ENCODE results near the gene CCR9.
A peak's percentile ranks its signal among the peaks of the same experiment; 100 is the strongest.

CCR9 gene

GRCh38 chr3:45938043-45938435, 51.7 kb downstream of the CCR9 start:
- no peak for DNase-seq

GRCh38 chr3:45938864-45939263, 52.5 kb downstream of the CCR9 start:
- peak; percentile 93 to 95 (median 94) for DNase-seq

GRCh38 chr3:45939341-45939771, 53.0 kb downstream of the CCR9 start:
- peak in 2 of 4 experiments; percentile 2 to 7 for DNase-seq

- DNase-seq, result no peak
Observed at GRCh38 chr3:45940004-45940780, 53.8 kb downstream of the CCR9 start.

DNA sequence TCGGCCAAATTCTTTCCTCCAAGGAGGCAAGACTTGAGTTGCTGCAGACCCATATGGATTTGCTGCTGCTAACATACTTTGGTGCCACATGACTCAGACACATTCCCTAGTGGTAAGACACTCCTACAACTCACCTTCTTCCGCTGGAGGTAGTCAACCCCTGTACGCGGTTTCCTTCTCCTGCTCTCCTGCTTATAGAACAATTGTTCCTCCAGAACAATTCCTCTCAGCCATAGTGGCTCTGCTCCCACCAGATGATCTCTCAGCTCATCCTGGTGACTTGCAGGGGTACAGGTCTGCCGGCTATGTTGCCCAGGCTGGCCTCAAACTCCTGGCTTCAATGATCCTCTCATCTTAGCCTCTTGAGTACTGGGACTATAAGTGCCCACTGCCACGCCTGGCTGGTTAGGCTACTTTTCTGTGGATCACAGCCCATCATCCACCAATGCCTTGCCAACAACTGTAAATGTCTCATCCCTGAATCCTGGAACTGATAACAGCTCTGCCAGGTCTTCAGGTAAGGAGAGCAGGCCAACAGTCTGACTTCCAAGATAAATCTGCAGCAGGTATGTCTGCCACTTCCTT, 54.5 kb downstream of the CCR9 start:
- DNase-seq, result no peak

DNA sequence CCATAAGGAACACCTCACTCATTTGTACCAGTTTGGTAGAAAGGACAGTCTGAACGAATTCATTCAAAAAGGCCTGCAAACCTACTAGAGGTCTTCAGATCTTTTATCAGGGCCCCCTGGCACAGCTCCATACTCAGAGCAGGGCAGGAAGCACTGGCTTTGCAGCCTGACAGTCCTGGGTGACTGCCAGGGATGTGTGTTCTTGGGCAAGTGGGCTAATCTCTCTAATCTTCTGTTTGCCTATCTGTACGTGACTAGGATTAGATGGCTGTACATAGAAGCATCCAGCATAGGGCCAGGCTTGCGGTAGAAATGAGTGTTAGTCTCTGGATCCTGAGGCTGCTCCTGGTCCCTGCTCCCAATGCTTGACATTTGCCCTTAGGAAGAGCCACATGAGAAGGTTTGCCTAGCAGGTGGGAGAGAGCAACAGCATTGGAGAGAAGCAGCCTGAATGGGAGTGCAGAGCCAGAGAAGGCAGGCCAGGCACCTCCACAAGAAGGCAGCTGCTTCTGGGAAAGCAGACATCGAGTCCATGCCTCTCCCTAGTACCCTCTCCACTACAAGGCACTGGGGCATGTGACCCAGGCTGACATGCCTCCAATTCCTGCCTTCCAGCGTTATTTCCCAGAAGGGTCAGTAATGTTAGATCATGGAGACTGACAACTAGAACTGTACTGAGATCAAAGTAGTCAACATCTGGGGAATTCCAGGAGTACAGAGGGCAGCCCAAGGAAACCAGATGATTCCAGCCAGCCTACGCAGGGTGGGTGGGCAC, 55.9 kb downstream of the CCR9 start:
- no peak for DNase-seq

DNA sequence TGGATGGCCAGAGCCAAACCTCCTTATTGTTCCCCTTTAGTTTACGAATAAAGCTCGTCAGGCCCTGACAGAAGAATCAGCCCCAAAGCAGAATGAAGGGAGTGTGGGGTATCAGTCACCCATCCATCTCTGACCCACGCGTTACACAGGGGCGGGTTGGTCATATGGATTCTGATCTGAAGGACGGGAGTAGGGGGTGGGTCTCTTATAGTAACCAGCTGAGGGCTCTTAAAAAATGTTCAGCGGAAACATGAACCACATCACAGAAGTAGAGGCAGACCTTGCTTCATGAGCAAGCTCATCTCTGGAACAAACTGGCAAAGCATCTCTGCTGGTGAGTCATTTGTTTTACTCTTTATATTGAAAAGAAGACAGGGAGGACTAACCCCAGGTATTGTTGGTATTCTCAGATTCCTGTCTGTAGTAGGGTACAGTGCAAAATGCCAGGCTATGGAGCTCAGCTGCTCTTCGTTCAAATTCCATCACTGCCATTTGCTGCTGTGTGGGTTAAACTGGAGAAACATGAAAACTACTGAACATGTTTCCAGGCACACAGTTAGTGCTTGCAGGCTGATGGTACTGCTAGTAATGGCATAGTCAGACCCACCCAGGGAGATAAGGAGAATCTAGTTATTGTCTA, 57.0 kb downstream of the CCR9 start, which contains the start of gene CXCR6:
Gene CXCR6 (plus strand): TSS at position 258 of the 640 bp plus-strand sequence. CDS start 3,018 bp downstream, outside the sequence.
- DNase-seq, result no peak

DNA sequence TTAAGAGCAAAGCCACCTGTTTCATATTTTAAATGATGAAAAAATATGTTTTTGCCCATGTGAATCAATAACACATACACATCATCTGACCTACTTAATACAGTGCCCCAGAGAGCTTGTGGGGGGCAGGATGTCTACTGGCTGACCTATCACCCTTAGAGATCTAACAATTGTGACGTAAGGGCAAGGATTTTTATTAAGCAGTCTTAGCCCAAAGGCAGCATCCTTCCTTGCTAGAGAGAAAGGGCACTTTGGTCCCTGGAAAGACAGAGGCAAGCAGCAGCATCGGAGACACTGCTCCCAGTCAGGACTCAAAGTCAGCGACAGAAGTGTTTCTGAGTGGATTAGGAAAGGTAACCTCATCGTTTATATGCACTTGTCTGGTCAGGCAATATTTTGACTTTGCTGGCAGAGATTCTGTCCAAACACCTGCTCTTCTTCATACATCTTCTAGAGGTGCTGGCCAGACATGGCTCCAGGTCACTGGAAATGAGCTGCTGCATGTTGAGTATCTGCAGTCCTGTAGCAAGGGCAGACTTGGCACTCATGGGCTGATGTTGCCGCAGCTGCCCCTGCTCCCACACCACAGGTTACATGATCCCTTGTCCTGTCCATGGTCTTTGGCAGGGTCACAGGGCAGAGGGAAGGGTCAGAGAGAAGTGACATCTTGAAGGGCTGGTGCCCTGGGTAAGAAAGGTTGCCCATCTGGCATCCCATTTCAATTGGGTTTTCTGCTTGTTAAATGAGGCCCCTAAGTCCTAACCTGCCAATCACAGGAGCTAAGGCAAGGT, 58.7 kb downstream of the CCR9 start:
- no peak for DNase-seq

GRCh38 chr3:45946307-45946706, 60.0 kb downstream of the CCR9 start:
- DNase-seq, result no peak

- DNase-seq, result no peak
Observed at GRCh38 chr3:45946875-45947274, 60.5 kb downstream of the CCR9 start.

- DNase-seq, result no peak
Observed at GRCh38 chr3:45947361-45947760, 61.0 kb downstream of the CCR9 start.

GRCh38 chr3:45948311-45948781, 62.0 kb downstream of the CCR9 start:
- DNase-seq, result no peak

GRCh38 chr3:45948881-45949280, 62.5 kb downstream of the CCR9 start:
- no peak for DNase-seq

GRCh38 chr3:45949432-45949831, 63.1 kb downstream of the CCR9 start:
- DNase-seq, result no peak

DNA sequence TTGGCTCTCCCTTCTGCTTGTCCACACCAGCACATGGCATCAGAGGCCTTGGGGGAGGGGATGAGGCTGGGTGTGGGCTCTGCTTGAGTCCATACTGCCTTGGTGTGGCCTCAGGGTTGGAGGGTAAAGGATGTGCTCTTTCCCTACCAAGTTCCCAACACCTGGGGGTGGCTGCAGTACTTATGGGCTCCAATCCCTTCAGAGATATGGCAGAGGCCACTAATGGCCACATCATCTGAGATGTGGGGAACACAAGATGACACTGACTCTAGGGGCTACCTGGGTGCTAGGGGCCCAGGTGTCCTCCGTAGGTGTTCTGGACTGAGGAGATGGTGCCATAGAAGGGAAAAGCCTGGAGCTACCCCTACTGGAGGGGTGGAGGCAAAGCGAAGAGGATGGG, 63.8 kb downstream of the CCR9 start:
- DNase-seq, result no peak

GRCh38 chr3:45950686-45951600, 64.6 kb downstream of the CCR9 start:
- no peak for DNase-seq

DNA sequence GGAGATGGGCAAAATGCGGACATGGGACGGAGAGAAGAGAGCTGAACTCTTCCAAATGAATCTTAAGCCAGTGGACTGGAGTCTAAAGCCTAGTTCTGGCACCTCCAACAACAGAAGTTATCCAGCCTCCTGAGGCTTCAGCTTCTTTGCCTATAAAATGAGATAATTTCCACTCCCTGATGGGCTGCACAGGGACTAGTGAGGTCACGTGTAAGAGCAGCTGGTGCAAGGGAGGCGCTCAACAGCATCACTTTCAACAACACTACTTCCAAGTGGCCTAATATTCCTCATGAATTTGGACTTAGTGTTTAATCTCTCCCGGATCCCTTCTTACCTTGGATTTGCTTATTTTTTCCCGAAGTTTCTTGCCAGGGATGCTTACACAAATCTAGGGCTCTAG, 65.6 kb downstream of the CCR9 start:
- DNase-seq, result no peak

GRCh38 chr3:45952456-45952855, 66.1 kb downstream of the CCR9 start:
- no peak for DNase-seq

All from suppressor macrophage (primary cell).